Amniotic epithelial cell (primary cell): ENCODE results near the gene TP53.
A peak's percentile ranks its signal among the peaks of the same experiment; 100 is the strongest.
"Not testable (repeated sequence)": the region's sequence is repeated elsewhere in the genome, so short reads cannot be mapped to it uniquely, and the experiment has no call there.

ENCODE experiments used
- DNase-seq: peaks from one replicate; pipeline ENCODE4 v3.0.0-alpha.2; 2010; ENCODE audit warnings: low read depth

The TP53 gene

GRCh38 chr17:7631398-7632380, 55.6 kb downstream of the TP53 start:
- no peak for DNase-seq

DNA sequence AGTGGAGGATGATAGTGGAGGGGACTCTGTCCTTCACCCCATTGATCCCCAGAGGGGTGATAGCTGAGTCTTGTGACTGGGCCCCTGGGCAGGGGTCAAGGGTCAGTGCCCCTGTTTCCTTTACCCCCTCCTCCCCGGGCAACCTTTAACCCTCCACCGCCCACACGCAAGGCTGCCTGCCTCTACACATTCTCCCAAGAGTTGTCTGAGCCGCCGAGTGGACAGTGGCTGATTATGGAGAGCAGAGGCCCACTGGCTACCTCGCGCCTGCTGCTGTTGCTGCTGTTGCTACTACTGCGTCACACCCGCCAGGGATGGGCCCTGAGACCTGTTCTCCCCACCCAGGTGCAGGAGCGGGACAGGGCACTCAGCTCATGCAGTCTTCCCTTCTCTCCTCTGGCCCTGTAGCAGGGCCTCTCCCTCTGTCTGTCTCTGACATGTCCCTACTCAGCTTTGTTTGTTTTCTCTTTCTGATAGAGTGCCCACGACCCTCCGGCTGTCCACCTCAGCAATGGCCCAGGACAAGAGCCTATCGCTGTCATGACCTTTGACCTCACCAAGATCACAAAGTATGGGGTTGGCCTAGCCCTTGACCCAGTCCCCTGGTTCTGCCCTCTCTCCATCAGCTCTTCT, 57.2 kb downstream of the TP53 start, which contains the start of gene SHBG:
Gene SHBG, plus strand, starts transcription at position 197 of the 633 bp plus-strand sequence. Its CDS starts 38 bp downstream, at position 235.
- DNase-seq = no peak

DNA sequence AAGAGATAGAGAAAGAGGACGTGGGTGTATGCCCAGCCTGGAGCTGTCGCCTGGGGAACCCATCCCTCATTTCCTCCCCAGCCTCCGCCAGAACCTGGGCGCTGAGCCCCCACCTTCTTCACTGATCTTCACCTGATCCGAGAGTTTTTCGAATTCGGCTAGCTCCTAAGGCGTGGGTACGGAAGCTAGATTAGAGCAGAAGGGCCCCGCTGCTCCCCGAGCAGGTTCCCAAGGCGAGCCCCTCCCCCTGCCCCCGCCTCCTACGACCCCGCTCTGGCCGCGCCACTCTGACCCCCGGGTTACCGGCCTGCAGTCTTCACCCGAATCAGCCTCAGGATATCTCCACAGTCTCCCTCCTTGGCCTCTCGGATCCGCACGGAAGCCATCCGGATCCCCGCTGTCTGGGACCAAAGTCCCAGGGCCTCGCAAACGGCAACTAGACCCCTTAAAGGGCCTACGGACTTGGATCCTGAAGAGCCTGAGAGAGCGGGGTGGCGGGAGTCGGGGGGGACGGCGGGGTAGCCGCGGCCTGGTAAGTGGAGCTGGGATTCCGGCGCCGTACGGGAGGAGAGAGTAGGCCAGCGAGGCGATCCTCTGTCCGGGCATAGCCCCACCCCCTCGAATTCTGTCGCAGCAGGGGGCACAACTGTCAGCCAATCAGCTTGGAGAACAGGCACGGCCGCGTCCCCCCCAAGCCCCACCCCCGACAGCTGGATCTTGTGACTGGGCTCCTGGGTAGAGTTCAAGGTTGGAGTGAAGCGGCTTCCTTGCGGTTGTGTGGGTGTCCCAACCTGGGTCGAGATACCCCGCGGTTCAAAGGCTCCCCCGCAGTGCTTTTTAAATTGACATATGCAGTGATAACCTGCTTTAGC, 59.8 kb downstream of the TP53 start, which contains the start of gene SAT2:
Gene SAT2, minus strand, starts transcription at position 572 of the 872 bp plus-strand sequence. Its CDS starts 186 bp downstream, at position 386.
- peak; percentile 93 for DNase-seq

- no peak for DNase-seq
Measured at GRCh38 chr17:7626956-7627249, 60.4 kb downstream of the TP53 start.

- DNase-seq = no peak
Measured at GRCh38 chr17:7626307-7626706, 61.0 kb downstream of the TP53 start.

DNA sequence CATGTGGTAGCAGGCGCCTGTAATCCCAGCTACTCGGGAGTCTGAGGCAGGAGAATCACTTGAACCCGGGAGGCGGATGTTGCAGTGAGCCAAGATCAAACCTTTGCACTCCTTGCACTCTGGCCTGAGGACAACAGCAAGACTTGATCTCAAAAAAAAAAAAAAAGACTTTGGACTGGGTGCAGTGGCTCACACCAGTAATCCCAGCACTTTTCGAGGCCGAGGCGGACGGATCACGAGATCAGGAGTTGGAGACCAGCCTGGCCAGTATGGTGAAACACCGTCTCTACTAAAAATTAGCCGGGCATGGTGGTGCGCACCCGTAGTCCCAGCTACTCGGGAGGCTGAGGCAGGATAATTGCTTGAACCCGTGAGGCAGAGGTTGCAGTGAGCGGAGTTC, 61.5 kb downstream of the TP53 start:
- DNase-seq = not testable (repeated sequence)

DNA sequence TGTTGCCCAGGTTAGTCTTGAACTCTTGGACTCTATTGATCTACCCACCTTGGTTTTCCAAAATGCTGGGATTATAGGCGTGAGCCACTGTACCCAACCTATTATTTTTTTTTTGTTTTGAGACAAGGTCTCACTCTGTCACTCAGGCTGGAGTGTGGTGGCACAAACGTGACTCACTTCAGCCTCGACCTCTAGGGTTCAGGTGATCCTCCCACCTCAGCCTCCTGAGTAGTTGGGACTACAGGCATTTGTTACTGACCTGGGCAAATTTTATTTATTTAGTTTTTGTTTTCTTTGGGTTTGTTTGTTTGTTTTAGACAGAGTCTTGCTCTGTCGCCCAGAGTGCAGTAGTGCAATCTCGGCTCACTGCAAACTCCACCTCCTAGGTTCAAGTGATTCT, 63.6 kb downstream of the TP53 start:
- DNase-seq = no peak

DNA sequence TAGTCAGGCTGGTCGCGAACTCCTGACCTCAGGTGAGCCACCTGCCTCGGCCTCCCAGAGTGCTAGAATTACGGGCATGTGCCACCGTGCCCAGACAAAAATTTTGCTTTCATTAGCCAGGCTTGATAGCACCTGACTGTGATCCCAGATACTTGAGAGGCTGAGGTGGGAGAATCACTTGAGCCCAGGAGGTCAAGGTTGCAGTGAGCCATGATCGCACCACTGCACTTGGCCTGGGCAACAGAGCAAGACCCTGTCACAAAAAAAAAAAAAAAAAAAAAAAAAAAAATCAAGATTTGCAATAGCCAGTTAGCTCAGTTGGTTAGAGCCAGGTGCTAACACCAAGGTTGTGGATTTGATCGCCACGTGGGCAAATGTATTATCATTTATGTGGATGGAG, 66.5 kb downstream of the TP53 start:
- no peak for DNase-seq

DNA sequence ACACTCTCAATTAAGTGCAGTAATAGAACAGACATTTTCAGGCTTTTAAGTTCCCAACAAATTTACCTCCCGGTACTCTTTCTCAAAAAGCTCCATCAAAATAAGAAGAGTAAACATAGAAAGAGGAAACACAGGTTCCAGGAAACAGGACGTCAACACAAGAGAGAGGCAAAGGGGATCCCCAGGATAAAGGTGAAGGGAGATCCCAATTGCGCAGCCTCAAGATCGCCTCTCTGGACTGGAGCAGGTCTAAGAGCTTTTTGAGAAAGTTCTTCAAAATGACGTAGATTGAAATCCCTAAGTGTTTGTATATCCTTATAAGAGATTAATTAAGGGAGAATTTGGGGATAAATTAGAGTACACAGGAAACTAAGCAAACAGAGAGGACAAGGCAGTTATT, 68.7 kb downstream of the TP53 start:
- DNase-seq = no peak
